IPS DF 6.9 (cell line): Measurements from ENCODE around the gene C4orf51.

ENCODE experiments used
- DNase-seq: peaks from one replicate; pipeline ENCODE4 v3.0.0-alpha.2; 2013; ENCODE audit warnings: low read depth, low spot score
- H3K27ac ChIP-seq: one replicate; pipeline ENCODE4 v1.5.1; 2013; ENCODE audit warnings: low read length, control low read depth
- H3K27me3 ChIP-seq: 2 replicates; pipeline ENCODE4 v1.6.1; 2013; ENCODE audit warnings: mild to moderate bottlenecking, low read length; ENCODE audit not compliant: control insufficient read depth, insufficient read depth
- H3K36me3 ChIP-seq: 2 replicates; pipeline ENCODE4 v1.6.1; 2013; ENCODE audit warnings: low read length; ENCODE audit not compliant: control insufficient read depth, insufficient read depth
- H3K4me1 ChIP-seq: 2 replicates; pipeline ENCODE4 v1.6.1; 2013; ENCODE audit warnings: low read length; ENCODE audit not compliant: control insufficient read depth, insufficient read depth
- H3K4me3 ChIP-seq: 2 replicates; pipeline ENCODE4 v1.5.1; 2013; ENCODE audit warnings: mild to moderate bottlenecking, low read length
- H3K9me3 ChIP-seq: 2 replicates; pipeline ENCODE4 v1.6.1; 2013; ENCODE audit warnings: low read length, inconsistent platforms; ENCODE audit not compliant: control insufficient read depth, insufficient read depth
- WGBS: extraction: QIAGEN DNeasy Blood & Tissue Kit; methylation state at CpG from one replicate; pipeline ENCODE4 v1.1.7; 2013; ENCODE audit warnings: mixed read lengths, missing lambda C conversion rate; ENCODE audit not compliant: insufficient read length, insufficient coverage; 5-methylcytosine and 5-hydroxymethylcytosine counted together

C4orf51 gene

DNA sequence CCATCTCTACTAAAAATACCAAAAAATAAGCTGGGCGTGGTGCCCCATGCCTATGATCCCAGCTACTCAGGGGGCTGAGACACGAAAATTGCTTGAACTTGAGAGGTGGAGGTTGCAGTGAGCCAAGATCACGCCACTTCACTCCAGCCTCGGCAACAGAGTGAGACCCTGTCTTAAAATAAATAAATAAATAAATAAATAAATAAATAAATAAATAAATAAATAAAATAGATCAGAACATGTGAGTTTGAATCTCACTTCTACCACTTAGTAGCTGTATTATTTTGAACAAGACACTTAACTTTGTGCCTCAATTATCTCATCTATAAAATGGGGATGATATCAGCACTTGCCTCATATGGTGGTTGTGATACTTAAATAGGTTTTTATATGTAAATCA lies 90.2 kb downstream of the C4orf51 start:
- no peak for DNase-seq
- Histone ChIP-seq H3K27ac (no peak overlapping the region), H3K27me3 (no peaks in the 10 kb centered on the region), H3K9me3 (no peaks in the 10 kb centered on the region), H3K4me1 (no peaks in the 10 kb centered on the region), H3K4me3 (no peak overlapping the region), H3K36me3 (peaks cover 18% of the 10 kb centered on the region; the same call in 1 of the 2 replicates)
- no CpG with 5 or more reads among the region's 4 CpGs for WGBS

DNA sequence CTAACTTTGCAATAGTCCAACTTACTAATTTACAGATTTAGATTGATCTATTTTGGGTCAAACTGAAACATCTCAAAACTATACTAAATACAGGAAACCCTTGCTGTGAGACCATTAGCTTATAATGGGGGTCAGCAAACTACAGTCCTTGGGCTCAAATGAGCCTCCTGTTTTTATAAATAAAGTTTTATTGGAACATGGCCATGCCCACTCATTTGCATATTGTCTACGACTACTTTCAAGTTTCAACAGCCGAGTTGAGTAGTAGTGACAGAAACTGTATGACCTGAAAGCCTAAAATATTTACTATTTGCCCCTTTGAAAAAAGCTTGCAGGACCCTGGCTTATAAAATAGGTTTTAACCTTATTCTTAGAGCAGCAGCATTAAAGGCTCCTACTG lies 92.4 kb downstream of the C4orf51 start:
- no peak overlapping the region for H3K27ac ChIP-seq

DNA sequence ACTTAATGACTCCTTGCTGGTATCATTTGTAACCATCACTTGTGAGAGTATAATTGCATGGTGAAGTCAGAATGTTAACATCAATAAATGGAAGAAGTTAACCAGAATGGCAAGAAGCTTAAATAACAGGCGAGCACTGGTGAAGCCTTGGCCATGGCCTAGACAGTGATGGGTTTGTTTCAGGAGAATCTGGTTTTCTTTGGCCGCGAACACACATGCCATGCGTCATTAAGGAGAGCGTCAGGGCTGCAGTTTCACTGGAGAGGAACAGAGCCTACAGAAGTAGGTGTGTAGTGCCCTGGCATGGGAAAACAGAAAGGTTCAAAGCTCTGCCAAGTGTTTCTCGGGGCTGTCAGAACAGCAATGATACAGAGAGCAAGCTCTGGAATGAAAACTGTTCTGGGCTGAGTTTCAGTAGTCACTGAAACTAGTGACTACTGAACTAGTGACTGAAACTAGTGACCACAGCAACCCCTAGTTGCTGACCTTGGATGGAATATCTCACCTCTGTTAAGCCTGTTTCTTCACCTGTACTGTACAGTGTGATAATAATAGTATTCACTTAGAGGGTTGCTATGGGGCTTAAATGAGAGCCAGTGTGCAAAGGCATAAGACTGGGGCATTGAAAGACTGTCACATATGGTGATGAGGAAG lies 93.8 kb downstream of the C4orf51 start:
- DNase-seq = no peak
- no CpG with 5 or more reads among the region's 6 CpGs for WGBS
- Histone ChIP-seq H3K36me3 (peaks cover 17% of the 10 kb centered on the region; the same call in 1 of the 2 replicates), H3K27ac (no peak overlapping the region), H3K27me3 (no peaks in the 10 kb centered on the region), H3K9me3 (no peaks in the 10 kb centered on the region), H3K4me1 (no peaks in the 10 kb centered on the region), H3K4me3 (no peak overlapping the region)

More for the DNA sequence above, 92.4 kb downstream of the C4orf51 start:
- Histone ChIP-seq H3K36me3 (peaks cover 17% of the 10 kb centered on the region; the same call in 1 of the 2 replicates), H3K27me3 (no peaks in the 10 kb centered on the region), H3K4me1 (no peaks in the 10 kb centered on the region), H3K4me3 (no peak overlapping the region), H3K9me3 (no peaks in the 10 kb centered on the region)
- no peak for DNase-seq
- no CpG with 5 or more reads among the region's 2 CpGs for WGBS

DNA sequence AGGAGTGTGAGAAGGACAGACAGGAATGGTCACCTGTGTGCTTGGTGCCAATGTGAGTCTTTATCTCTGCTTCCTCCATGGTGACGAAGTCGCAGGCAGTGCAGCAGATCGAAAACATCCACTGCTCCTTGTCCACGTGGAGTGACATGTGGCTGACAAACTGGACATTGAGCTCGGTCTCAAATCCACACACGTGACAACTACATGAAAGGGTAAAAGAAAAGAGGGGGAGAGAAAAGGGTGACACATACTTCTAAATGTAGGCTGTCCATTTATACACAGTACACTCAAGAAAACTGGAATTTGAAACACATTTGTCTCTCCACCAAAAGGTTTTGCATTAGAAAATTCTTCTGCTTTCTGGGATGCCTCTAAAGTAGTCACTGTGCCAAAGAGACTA lies 94.5 kb downstream of the C4orf51 start:
- Histone ChIP-seq H3K27ac (no peak overlapping the region), H3K27me3 (no peaks in the 10 kb centered on the region), H3K4me3 (no peak overlapping the region), H3K36me3 (peaks cover 17% of the 10 kb centered on the region; the same call in 1 of the 2 replicates), H3K9me3 (no peaks in the 10 kb centered on the region), H3K4me1 (no peaks in the 10 kb centered on the region)
- no peak for DNase-seq
- no CpG with 5 or more reads among the region's 6 CpGs for WGBS

DNA sequence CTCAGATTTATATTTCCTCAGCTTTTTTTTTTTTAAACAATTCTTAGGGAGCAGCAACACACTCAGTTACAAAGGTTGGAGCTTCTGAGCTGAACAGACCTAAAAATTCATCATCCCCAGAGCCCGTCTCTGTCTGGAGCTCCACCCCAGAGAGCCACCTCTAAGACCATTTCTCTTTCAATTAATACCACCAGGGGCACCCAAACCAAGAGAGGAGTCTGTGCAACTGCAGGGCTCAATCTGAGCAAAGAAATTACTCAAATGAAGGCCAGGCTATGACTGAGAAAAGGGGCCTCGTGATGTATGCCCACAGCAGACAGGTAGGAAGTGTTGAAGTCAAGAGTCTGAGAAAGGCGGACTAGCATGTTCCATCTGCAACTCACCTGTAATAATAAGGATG lies 95.5 kb downstream of the C4orf51 start:
- H3K27ac ChIP-seq = no peak overlapping the region
- H3K9me3 ChIP-seq = no peaks in the 10 kb centered on the region
- no CpG with 5 or more reads among the region's 3 CpGs for WGBS
- H3K4me3 ChIP-seq = no peak overlapping the region
- H3K27me3 ChIP-seq = no peaks in the 10 kb centered on the region
- DNase-seq = no peak
- H3K36me3 ChIP-seq = peaks cover 17% of the 10 kb centered on the region; the same call in 1 of the 2 replicates
- H3K4me1 ChIP-seq = no peaks in the 10 kb centered on the region

DNA sequence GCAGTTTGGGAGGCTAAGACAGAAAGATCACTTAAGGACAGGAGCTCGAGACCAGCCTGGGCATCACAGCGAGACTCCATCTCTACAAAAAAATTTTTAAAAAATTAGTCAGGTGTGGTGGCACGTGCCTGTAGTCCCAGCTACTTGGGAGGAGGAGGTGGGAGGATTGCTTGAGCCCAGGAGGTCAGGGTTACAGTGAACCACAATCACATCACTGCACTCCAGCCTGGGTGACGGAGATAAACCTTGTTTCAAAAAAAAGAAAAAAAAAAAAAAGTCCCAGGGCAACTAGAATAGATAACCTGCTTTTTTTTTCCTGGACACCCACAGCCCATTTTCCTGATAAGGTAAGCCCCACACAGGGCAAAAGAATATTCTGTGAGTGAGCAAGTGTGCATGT lies 96.3 kb downstream of the C4orf51 start:
- no peak overlapping the region for H3K4me3 ChIP-seq
- DNase-seq = no peak
- no peak overlapping the region for H3K27ac ChIP-seq
- H3K27me3 ChIP-seq = no peaks in the 10 kb centered on the region
- H3K36me3 ChIP-seq = peaks cover 17% of the 10 kb centered on the region; the same call in 1 of the 2 replicates
- no peaks in the 10 kb centered on the region for H3K9me3 ChIP-seq
- H3K4me1 ChIP-seq = no peaks in the 10 kb centered on the region
- no CpG with 5 or more reads among the region's 4 CpGs for whole genome bisulfite sequencing

DNA sequence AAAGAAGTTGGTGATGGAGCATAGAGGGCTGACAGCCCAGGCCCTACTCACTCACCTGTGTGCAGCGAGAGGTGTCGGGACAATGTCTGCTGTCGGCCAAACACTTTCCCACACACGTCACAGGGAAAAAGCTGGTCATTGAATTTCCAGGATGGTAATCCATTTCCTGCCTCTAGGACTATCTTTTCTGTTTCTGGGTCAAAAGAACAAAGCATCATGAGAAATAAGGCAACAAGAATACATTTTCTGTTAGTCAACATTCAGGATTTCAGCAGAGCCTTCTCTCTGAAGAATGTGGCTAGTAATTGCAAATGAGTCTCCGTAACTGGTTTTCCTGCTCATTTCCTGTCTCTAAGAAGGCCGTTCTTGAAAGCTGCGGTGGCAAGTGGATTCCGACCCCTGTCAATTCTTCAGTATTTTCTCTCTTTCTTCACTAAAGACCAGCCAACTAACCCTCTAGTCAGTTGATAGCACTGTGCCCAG lies 99.4 kb downstream of the C4orf51 start:
- no CpG with 5 or more reads among the region's 8 CpGs for WGBS
- Histone ChIP-seq H3K4me3 (no peak overlapping the region), H3K9me3 (no peaks in the 10 kb centered on the region), H3K27me3 (no peaks in the 10 kb centered on the region), H3K36me3 (peaks cover 10% of the 10 kb centered on the region; the same call in 1 of the 2 replicates), H3K4me1 (no peaks in the 10 kb centered on the region), H3K27ac (no peak overlapping the region)
- peak; percentile 20 for DNase-seq

DNA sequence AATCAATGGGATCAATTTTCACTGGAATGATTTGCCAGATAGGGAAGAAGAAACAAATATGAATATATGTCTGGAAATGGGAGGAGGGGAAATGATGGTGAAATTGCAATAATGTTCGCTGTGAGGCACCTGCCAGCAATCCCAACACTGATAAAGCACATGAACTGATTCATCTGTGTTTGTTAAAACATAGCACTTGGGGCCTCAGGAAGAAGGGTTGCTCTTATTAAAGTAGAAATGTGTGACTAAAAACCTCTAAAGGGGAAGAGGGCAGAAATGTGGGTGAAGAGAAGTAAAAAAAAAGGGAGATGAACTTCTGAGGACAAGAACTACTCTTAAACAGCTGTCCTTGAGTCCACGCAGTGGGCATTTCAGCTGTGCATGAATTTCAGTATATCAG lies 101.4 kb downstream of the C4orf51 start:
- no peaks in the 10 kb centered on the region for H3K27me3 ChIP-seq
- DNase-seq = no peak
- H3K27ac ChIP-seq = no peak overlapping the region
- H3K4me3 ChIP-seq = no peak overlapping the region
- no peaks in the 10 kb centered on the region for H3K9me3 ChIP-seq
- H3K4me1 ChIP-seq = no peaks in the 10 kb centered on the region
- H3K36me3 ChIP-seq = 0 out of 2 replicates have a peak, but pooled peaks cover 6% of the 10 kb centered on the region
- no CpG with 5 or more reads among the region's 2 CpGs for WGBS
